ENCODE results near the gene SUFU.

SUFU gene

DNA sequence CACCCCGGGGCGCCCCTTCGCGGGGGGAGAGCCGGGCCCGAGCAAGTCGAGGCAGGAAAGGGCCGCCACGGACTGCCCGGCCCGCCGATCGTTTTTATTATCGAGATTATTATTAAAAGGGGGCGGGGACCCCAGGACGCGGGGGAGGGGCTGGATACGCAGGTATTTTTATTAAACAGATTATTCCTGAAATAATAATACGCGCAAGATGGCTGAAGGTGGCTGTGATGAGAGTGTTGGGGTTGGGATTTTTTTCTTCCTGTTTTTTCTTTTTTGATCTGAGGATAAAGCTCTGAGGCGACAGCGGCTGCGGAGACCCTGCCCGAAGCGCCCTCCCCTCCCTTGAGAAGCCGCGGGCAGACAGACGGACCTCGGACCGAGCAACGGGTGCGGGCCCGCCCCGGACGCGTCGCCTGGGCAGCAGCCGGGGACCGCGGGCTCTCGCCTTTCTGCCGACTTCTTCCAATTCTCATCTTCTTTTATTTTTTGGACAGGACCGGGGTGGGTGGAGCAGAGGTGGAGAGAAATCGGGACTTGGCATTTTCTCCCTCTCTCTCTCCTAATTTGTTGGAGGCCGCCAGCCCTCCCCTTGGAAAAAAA lies 139.1 kb downstream of the SUFU start:
- DNase-seq: peak in 1 of 2 experiments; percentile 18

DNA sequence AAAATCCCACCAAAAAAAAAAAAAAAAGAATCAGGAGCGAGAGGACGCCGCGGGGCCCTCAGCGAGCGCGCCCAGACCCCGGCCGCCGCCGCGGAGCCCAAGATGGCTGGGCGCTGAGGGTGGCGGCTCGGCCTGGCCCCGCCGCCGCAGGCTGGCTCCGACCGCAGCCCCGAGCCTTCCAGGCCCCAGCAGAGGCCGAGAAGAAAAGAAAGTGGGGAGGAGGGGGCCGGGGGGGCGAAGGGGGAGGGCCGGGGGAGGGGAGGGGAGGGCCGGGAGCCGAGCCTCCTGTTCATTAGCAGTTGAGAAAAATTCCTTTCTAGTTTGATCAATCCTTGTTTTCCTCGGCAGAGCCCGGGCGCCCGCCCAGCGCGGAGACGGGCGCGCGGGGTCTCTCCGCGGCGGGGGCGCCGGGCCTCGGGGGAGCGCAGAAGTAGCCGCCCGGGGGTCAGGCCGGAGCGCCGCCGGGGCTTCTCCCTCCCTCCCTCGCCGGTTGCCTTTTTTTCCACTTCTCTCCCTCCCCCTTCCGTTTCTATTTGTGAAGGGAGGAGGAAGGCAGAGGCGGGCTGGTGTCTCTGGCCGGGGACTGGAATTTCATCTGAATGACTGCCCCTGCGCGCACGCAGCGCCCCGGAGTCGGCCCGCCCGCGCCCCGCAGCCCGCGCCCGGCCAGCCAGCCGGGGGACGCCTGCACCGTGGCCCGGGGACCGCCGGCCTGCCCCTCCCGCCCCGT lies 139.7 kb downstream of the SUFU start:
- peak in 1 of 2 experiments; percentile 26 for DNase-seq

DNA sequence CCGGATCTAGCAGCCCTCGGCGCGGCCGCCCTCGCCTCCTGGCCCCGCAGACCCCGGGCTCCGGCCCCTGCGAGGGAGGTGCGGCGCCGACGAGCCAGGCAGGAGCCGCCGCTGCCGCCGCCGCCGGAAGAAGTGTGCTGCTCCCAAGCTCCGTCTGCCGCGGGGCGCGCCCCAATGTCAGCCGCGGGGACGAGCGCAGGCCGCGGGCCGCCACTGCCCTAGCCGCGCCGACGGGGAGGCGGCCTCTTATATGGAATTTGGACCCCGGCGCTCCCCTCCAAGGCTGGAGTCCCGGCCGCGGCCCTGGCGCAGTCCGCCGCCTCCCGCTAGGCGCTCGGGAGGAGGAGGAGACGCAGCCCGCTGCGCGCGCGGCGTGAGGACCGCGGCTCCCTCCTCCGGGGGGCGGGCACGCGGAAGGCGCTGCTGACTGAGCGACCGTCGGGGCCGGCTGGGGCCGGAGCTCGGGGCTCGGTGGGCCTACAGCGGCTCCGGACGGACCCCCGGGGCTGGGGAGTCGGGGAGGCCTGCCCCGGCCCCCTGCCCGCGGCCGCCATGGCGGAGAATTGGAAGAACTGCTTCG lies 140.4 kb downstream of the SUFU start, which contains the start of gene TRIM8:
TSS of gene TRIM8 (plus strand) at position 414 of the 580 bp plus-strand sequence. CDS start at position 553, 139 bp downstream.
- DNase-seq: peak in 1 of 2 experiments; percentile 29

DNA sequence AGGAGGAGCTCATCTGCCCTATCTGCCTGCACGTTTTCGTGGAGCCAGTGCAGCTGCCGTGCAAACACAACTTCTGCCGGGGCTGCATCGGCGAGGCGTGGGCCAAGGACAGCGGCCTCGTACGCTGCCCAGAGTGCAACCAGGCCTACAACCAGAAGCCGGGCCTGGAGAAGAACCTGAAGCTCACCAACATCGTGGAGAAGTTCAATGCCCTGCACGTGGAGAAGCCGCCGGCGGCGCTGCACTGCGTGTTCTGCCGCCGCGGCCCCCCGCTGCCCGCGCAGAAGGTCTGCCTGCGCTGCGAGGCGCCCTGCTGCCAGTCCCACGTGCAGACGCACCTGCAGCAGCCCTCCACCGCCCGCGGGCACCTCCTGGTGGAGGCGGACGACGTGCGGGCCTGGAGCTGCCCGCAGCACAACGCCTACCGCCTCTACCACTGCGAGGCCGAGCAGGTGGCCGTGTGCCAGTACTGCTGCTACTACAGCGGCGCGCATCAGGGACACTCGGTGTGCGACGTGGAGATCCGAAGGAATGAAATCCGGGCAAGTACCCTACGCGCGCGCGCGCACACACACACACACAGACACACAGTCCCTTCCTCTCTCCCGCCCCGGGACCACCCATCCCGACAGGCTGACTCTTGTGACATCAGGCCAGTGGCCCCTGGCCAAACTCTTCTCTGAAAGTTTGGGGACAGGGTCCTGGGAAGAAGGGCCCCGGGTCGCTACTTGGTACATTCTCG lies 141.0 kb downstream of the SUFU start:
- DNase-seq: peak; percentile 31 to 67

DNA sequence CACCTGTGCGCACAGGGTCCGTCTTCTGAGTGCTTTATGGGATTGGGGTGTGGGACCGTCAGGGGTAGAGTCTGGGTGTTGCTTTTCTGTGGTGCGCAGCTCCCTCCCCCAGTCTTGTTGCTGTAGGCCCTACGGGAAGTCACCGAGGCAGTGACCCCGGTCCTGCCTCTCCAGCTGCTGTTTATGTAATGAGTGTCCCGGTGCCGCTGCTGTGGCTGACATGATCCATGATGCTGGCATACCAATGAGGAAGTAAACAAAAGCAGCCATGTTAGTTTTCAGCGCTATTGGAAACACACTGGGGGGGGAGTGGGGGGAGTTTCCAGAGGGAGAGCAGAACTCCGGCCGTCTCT lies 141.6 kb downstream of the SUFU start:
- peak in 1 of 2 experiments; percentile 9 for DNase-seq

DNA sequence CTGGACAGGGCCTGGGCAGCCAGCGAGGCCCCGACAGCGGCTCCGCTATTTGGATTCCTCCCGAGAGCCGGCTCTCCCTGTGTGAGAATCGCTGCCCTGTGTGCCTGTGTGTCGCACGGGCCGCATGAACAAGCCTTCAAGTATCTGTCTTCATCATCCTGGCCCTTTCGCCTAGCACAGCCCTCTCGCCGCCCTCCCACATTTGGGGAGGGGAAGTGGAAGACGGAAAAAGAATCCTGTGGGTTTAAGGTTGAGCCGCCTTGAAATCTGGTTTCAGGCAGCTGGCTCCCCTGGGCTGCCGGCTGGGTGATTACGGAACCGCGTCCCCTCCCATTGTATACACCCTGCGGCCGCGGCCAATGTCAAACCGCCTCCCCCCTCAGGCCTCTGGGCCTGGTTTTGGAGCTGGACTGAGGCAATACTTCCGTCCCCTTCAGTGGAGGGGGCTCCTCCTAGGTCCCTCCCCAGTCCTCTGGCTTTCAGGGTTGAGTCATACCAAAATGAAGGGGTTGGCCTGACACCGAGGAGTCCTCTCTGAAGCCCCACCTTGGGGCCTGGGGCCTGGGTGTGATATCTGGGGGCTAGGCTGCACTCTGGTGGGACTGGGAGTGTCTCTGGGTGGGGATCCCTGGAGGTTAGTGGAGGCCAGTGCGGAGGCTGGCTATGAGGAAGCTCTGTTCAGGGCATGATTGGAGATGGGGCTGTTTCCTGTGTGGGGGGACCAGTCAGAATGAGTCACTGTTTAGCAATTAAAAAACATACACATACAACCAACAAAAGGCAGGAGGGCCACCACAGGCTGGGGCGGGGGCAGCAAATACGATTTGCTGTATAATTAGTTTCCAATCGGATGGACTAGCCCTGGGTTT lies 142.2 kb downstream of the SUFU start:
- DNase-seq: peak in 1 of 2 experiments; percentile 28

DNA sequence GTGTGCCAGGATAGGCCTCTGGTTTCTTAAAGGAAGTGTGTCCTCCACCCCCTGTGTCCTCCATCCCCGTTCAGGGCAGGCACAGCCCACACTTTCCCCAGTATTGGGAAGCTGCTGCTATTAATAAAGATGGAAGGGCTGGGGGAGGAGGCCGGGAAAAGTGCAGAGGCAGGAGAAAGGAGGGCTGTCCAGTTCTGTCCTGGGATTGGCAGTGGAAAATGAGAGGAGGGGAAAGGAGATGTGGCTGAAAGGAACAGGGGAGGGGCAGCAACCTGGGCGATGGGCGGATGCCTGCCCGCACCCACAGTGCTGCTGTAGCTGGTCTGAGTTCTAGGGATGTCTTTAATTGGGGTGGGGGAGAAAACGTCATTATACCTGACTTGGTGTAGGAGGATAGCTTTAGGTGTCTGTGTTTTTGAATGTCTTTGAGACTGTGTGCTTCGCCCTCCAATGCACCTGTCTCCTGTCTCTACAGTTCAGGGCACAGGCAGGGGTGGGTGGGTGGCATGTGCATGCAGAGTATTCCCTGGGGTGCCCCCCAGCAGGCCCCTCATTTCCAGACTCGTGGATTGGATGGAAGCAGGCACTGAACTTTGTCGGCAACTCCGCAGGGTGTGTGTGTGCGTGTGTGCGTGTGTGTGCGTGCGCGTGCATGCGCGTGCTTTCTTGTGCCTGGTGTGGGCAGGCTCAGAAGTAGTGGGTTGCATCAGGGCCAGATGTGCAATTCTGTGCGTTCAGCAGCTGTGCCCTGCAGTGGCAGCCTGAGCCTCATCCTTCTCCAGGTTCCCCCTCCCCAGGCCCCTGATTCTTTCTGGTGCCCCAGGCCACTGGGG lies 143.1 kb downstream of the SUFU start:
- no peak for DNase-seq

DNA sequence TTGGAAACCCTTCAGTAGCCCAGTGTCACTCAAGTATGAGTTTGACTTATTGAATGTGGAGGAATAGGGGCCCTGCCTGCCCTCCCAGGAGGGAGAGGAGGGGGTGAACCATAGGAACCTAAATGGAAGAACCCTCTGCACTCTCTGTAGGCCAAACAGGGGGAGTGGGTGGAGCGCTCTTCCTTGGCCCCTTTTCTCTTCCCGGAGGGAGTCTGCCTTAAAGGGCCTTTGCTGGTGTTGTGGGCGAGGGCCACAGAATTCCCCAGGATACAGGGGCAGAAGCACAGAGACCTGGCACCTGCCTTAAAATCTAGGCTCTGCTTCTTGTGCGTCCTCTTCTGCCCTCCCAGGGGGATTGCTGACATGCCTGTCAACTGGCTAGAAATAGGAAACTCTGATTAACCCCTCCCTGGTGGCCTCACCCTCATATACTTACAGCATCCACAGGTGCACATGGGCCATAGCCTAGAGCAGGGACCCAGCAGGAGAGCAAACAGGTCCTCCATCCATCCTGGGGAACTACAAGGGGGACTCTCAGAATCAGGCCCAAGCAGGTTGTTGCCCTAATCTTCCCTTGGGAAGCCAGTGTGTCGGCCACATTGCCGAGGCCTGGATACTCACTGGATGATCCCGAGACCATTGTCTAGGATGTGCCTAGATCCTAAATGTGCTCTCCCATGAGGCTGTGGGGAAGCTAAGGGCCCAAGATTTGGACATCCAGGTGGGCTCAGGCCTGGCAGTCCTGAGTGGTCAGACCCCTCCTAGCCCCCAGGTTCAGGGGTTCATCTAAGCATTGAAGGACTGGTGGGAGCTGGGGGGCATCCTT lies 143.9 kb downstream of the SUFU start:
- no peak for DNase-seq

DNA sequence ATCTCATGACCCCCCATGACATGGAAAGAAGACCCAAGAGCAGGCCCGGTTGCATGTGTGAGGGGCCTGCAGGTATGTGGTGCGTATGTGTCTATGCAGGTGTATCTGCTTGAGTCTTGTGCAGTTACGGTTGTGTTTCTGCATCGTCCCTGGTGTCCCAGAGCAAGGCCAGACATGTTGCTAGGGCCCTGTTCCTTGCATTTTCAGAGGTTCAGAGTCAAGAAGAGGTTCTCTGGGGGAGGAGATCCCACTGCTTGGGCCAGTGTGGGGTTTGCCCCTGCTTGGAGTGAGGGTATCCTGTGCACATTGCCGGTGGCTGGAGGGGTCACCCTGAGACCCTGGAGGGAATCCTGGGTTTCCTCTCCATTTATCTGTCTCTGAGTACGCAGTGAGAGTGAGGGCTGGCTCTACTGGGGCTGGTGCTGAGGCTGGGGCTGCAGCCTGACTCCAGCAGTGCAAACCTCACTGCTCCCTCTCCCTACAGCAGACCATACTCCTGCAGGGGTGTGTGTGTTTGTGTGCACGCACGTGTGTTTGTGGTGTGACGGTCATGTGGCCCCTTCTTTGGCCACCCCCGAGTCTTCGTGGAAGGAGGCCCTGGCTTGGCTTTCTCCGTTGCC lies 144.6 kb downstream of the SUFU start:
- DNase-seq: no peak

DNA sequence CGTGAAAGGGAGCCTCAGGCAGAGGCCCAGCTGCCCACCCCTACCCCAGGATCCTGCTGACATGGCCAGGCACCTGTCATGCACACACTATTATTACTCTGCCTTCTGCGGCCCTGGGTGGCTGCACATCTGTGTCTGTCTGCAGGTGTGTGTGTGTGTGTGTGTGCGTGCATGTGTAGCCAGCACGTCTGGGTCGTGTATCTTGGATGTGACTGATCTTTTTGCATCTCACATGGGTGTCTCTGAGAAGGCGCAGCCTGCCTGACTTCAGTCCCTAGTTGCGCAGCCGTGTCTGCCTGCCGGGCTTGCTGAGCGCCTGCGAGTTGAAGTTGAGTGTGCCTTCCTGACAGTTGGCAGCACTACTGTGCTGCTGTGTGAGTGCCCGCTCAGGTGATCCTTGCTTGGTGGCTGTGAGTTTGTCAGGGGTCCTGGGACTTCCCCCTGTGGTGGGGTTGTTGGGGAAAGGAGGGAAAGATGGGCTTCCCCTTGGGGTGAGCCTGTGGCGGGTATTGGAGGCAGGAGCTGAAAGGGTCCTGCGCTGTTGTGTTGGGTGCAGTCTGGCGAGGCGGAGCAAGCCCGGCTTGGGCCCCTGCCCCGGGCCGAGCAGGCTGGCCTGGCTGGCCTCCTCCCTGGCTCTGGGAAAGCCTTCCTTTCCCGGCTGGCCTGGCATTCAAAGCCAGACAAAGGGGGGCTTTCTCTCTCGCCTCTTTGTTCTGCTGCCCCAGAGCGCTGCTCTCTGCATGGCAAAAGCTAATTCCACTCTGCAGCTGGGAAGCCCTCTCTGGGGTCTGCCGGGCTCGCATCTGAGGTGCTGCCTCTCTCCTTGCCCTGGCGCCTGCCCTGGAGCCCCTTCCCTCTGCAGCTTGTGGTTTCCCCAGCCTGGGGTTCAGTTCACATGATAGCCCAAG lies 145.4 kb downstream of the SUFU start:
- DNase-seq: no peak

DNA sequence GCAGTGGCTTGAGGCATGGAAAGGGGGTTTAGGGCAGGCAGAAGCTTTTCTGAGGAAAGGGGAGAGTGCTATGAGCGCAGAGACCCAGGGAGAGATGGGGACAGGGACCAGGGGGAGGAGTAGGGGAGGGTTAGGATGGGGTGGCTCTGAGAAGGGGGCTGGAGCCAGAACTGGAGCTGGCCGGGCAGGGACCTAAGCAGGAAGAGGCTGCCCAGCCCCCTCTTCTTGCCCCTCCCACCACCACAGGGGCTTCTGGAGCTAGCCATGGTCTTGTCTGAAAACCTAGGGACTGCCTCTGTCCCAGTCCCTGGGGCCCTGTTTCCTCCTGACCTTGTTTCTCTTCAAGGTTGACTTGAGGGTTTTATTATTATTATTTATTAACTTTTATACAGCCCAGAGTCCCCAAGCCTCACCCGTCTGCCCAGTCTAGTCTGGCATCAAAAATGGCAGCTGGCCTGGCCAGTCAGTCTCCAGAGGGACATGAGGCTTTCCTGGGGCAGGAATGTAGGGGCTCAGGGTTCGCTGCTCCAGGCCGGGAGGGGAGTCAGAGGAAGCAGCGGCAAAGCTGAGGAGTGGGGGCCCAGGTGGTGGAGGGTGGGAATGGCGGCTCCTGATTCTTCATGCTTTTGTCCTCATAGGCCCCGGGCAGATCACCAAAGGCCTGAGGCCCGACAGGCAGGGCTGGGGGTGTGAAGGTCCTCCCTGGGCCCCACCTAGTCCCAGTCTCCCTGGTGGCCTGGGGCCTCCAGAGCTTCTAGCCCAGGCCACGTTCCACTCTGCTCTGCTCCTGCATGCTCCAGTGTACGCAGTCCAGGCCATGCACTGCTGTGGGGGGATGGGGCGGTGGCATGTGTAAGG lies 146.3 kb downstream of the SUFU start:
- no peak for DNase-seq

DNA sequence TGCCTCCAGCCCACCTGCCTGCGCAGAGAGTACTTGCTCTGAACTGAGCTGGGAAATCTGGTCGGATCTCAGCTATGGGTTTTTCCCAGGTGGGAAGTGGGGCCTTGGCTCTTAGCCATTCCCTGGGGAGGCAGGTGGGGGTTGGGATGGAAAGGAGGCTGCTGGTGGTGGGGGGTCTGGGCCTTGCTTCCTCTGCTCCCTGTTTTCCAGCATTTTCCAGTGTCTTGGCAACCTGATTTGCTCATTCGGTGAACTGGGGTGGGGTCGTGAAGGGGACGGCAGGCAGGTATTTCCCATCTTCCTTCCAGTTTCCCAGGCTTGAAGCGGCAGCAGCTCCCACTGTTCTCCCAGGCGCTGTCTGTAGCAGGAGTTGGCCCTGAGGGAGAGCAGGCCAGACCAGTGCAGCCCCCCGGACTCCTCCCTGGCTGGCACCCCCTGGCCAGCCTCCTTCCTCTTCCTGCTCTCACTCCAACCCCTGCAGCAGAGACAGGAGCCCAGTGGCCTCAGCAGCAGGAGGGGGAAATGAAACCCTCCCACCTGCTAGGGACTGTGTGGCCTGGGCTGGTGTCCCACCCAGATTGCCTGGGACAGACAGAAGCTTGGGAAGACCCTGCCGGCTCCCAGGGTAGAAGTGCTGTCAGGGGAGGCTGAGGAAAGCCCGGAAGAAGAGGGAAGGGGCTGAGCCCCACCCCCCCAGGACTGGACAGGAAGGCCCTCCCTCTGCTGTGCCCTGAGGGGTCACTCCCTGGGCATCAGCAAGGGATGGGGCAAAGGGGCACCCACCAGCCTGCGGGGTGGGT lies 147.1 kb downstream of the SUFU start:
- DNase-seq: no peak

DNA sequence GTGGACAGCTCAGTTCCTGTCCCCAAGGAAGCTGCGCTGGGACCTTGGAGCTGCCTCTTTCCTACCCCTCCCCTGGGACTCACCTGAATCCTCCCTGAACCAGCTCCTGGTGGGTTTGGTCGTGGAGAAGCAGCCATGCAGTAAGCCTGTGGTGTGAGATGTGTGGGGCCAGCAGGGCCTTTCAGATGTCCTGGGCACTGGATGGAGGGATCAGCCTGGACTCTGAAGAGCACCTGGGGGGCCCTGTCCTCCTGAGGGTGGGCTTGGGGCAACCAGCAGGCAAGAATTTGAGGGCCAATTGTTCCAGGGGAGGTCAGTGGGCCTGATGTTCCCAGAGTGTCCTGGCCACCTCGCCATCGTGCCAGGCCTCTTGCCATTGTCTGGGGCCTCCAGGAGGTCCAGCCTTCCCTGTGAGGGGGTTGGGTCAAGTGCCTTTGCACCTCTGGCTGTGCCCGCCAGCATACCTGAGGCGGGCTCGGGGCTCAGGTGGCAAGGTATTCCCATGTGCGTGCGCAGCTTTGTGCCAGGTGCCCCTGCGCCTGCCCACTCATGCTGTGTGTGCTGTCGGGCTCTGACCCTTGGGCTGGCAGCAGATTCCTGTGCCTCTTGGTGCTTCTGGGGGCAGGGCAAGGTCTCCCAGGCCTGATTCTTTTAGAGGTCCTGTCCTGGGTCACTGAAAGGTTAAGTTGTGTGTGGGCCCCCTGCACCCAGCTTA lies 147.8 kb downstream of the SUFU start:
- no peak for DNase-seq

DNA sequence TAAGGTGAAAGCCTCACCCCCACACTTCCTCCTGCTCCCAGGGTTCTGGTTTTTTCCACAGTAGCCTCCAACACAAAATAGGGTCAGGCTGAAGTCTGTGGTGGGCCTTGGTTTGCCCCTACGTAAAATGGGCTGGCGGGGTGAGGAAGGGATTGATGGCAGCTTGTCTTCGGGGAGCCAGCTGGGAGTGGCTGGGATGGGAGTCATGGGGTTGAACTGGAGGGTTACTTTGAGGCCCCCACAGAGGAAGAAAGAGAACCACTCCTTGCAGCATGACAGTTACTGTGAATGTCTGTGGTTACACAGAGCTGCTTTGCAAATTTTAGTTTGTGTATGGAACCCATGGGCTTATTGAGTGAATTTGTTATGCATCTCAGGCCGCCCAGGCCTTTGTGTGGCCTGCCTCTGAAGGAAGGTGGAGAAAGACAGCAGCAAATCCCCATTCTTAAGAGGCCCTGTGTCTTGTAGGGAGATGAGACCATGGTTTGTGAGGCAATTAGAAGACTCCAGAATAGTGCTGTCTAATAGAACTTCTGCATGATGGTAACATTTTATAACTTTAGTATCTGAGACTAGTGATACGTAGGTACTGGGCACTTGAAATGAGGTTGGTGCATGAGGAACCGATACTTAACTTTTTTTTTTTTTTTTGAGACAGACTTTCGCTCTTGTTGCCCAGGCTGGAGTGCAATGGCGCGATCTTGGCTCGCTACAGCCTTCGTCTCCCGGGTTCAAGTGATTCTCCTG lies 148.6 kb downstream of the SUFU start:
- DNase-seq: no peak

DNA sequence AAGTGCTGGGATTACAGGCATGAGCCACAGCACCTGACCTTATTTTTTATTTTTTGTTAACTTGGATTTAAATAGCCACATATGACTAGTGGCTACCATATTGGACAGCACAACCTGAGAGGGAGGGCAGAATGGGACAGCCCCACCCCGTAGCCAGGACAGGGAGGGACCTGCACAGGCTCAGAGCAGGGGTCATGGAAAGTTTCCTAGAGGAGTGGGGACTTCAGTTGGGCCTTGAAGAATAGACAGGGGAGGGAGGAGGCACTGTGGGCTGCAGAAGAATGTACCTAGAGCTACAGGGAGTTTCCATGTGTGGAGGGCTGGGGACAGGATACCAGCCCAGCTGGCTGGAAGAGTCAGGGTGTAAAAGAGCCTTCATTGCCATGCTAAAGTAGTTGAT lies 149.3 kb downstream of the SUFU start:
- DNase-seq: no peak

DNA sequence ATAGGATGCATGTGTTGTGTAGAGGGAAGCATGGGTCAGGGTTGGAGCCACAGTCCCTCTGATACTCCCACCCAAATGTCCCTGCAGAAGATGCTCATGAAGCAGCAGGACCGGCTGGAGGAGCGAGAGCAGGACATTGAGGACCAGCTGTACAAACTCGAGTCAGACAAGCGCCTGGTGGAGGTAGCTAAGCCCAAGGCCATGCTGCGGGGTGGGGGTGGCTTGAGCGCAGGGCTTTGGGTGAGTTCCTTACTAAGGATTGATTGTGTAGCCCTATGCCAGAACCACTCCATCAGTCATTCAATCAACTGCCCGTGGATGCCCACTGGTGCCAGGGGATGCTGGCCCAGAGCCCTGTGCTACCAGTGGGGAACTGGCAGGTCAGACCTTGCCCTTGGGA lies 150.8 kb downstream of the SUFU start:
- no peak for DNase-seq

Data from NCI-H524 (cell line).